Inferior parietal cortex (tissue), 1 donor: Measurements from ENCODE around the gene TRRAP.

Experiments used
- DNase-seq: peaks from one replicate; pipeline ENCODE4 v3.0.0-alpha.2; 2016; ENCODE audit errors: extremely low spot score

TRRAP gene

DNA sequence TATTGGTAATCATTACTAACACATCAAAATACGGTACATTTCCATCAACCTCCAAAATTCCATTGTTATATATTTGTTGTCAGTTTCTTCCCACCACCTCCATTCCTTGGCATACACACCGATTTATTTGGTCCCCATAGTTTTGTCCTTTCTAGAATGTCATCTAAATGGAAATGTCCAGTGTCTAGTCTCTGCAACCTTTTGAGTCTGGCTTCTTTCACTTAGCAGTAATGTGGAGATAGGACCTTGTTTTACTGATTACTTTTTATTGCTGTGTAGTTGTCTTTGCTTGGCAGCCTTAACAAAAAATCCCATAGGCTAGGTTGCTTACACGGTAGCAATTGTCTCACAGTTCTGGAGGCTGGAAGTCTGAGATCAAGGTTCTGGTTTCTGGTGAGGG, 22.5 kb downstream of the TRRAP start:
- no peak for DNase-seq

DNA sequence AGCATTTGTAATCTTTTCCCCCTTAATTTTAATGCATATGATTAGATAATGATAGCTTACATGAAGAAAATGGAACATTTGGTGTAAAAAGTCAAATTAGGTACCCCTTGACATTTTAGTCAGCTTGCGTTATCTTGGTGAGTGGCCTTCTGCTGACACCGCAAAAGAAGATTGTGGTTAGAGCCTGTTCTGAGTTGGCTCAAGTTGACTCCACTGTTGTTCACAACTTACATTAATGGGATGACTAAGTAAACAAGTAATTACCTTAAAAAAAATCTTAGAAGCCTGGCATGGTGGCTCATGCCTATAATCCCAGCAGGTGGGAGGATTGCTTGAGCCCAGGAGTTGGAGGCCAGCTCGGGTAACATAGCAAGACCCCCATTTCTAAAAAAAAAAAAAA, 24.2 kb downstream of the TRRAP start:
- no peak for DNase-seq

DNA sequence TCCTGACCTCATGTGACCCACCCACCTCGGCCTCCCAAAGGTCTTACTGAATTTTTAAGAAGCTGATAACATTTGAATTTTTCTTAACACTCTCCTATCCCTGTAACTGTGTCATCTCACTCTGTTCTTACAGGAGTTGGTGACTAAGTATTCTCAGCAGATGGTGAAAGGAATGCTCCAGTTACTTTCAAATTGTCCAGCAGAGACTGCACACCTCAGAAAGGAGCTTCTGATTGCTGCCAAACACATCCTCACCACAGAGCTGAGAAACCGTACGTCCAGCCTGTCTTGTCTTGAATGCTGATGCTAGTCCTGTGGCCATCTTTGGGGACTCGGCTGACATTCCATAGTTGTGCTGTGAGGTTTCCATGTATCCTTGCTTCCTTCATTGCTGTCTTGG, 24.9 kb downstream of the TRRAP start:
- DNase-seq, result no peak

DNA sequence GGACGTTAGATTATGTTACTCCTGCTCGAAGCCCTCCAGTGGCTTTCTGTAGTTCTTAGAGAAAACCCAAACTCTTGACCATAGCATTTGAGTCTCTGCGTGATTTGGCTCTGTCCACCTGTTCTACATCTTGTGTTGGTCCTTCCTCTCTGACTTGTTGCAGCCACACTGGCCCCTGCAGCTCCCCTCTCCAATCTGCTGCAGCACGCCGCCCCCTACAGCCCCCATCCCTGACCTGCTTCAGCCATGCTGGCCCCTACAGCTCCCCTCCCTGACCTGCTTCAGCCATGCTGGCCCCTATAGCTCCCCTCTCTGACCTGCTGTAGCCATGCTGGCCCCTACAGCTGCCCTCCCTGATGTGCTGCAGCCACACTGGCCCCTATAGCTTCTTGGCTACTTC, 29.2 kb downstream of the TRRAP start:
- DNase-seq, result no peak

DNA sequence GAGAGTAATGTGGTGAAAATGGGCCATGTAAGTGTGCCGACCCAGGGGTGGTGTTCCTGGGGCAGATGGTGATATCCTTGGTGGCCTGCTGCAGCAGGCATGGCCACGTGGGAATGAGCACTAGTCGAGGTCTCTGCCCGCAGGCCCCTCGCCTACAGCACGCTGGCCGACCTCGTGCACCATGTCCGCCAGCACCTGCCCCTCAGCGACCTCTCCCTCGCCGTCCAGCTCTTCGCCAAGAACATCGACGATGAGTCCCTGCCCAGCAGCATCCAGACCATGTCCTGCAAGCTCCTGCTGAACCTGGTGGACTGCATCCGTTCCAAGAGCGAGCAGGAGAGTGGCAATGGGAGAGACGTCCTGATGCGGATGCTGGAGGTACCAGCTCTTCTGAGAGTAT, 30.3 kb downstream of the TRRAP start:
- no peak for DNase-seq

DNA sequence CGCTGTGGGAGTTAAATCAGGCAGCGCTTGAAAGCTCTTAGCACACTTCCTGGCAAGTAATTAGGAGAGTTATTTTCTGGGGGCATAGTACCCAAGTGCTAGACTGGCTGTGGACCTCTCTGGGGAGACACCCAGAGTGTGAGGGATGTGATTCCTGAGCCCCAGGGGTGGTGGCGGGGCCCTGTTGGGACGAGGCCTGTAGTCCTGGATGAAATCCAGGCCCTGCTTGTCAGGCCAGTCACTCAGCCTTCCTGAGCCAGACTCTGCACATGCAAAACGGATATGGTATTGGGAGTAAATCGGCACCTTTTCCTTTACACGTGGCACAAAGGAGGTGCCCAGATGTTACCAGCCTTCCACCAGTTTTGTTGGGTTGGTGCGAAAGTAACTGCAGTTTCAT, 31.2 kb downstream of the TRRAP start:
- DNase-seq, result no peak

DNA sequence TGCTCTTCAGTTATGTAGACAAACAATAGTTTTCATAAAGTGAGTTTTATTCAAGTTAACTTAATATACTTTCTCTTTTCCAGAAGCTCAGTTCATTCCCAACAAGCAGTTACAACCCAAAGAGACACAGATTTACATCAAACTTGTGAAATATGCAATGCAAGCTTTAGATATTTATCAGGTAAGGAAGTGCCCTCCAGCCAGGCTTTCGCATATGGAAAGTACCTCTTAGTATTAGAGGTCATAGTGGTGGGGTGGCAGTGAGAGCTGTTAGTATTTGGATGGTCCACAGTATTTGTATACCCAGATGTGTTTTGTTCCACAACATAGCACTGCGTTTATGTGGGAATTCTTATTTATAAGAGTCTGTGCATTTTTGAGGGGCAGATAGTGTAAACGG, 32.1 kb downstream of the TRRAP start:
- DNase-seq, result no peak

DNA sequence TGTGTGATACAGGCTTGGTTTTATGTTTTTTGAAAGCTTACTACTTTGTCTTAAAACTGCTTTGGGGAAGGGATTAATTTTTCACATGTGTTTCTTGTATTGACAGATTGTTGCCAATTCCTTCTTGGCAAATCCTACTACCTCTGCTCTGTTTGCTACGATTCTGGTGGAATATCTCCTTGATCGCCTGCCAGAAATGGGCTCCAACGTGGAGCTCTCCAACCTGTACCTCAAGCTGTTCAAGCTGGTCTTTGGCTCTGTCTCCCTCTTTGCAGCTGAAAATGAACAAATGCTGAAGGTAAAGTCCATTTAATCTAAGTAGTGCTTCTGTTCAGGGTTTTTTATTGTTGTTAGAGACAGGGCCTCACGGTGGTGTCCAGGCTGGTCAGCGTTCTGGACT, 33.6 kb downstream of the TRRAP start:
- peak; percentile 17 for DNase-seq

DNA sequence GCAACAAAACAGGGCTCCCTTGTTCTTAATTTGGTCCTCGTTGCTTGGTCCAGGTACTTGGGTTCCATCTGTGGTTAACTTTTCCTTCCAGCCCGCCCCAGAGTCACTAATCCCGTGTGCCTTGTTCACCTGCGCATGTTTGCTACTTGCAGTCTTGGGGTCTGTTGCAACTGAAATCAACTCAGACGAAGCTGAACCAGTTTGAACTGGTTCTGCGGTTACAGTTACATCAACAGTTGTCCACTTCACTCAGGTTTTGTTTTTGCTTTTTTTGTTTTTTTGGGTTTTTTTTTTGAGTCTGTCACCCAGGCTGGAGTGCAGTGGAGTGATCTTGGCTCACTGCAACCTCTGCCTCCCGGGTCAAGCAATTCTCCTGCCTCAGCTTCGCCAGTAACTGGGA, 34.7 kb downstream of the TRRAP start:
- DNase-seq, result no peak

DNA sequence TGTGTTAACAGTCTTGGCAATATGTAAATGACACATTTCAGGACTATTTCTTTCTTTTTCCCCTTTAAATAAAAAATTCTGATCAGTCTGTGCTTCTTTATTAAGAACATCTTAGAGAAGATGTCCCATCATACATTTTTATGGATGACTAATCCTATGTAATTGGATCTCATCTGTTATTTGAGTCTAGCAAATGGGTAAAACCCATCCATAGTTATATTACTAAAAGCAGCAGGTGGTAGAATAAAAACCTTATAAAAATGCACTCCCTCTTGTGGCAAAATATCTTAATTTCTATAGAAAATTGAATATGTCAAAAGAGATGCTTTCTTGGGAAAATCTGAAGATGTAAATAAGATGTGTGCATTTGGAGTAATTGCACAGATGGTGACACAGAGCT, 35.3 kb downstream of the TRRAP start:
- DNase-seq, result no peak

DNA sequence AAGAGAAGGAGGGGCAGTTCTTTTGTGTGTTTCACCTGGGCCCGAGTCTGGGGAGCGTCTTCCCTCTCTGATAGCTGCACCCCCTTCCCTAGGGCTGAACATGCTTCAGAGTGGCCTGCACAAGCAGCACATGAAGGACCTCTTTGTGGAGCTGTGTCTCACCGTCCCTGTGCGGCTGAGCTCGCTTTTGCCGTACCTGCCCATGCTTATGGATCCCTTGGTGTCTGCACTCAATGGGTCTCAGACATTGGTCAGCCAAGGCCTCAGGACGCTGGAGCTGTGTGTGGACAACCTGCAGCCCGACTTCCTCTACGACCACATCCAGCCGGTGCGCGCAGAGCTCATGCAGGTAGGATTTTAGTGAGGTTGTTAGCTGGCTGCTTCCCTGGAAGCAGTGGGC, 39.0 kb downstream of the TRRAP start:
- no peak for DNase-seq

DNA sequence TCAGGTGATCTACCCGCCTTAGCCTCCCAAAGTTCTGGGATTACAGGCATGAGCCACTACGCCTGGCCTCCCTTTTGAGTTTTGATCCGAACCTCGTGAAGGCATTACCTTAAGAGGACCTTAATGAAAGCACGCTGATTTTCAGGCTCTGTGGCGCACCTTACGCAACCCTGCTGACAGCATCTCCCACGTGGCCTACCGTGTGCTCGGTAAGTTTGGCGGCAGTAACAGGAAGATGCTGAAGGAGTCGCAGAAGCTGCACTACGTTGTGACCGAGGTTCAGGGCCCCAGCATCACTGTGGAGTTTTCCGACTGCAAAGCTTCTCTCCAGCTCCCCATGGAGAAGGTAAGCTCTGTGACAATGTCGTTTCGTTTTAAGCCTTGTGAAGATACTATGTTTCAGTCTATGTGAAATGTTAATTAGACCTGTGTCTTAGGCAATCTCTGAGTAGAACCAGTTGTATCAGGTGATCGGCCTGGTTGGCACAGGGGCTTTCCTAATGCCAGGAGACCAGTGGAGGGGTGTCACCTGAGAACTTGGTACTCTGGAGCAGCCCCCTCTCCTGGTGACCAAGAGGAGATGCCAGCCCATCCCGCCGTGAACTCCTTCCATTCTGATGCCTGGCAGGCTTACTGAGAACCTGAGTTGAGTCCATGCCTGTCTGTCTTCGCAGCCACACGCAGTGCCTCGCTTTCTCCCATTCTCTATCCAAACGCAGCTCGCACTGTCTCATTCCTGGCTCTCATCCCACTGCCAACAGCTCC, 43.5 kb downstream of the TRRAP start:
- no peak for DNase-seq

DNA sequence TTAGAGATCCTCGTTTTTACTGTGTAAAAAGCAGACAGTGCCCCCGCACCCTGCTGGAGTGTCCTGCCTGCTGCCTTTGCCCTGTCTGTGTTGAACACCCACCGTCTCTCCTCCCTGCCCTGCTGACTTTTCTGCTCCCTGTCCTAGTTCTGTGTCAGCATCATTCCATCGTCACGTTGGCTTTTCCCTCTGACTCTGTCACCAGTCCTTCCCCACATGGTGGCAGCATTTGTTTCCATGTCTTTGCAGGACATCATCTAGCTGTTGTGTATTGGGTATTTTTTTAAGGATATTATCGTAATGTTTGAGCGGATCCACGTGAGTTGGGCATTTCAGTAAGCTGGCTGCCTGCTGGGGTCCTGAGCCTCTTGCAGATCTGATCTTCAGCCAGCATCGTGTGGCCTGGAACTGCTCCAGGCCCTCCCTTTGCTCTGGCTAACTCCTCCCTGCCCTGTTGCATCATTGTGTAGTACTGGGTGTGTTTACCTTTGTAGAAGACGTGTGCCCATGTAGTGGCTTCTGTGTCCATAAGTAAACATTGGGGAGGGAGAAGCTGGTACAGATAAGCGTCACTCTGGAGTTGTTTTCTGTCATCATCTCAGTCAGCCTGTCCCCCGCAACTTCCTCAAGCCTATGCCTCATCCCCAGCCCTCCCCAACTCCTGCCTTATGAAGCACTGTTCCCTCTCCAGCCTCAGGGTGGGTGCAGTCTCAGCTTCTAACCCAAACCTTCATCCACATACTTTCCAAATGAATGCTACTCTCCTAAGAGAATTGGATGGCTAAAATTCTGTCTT, 44.3 kb downstream of the TRRAP start:
- DNase-seq, result peak; percentile 39

DNA sequence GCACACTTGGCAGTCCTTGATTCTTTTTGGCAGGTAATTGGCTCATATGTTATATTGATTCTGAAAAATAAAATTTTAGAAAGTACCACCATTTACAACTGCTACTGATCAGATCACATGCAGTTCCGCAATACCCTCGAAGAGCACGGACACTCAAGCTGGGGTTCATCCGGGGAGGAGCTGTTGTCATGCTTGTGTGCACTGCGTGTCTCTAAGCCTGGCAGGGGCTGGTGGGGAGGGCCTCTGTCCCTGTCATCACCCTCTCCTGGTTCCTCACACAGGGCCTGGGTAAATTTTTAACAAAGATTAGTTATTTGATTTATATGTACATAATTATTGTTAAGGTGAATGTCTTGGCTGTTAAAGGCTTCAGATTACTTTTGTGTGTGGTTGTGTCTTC, 45.2 kb downstream of the TRRAP start:
- no peak for DNase-seq

DNA sequence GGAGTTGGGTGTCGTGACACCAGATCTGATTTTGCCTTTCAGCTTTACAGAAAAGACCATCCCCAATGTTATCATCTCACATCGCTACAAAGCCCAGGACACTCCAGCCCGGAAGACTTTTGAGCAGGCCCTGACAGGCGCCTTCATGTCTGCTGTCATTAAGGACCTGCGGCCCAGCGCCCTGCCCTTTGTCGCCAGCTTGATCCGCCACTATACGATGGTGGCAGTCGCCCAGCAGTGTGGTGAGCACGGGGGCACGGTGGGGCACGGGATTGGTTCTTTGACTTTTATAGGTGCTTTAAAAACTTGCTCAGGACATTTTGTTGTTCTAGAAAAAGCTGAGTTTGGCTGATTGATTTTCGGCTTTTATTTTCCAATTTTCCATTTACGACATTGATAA, 48.8 kb downstream of the TRRAP start:
- no peak for DNase-seq

DNA sequence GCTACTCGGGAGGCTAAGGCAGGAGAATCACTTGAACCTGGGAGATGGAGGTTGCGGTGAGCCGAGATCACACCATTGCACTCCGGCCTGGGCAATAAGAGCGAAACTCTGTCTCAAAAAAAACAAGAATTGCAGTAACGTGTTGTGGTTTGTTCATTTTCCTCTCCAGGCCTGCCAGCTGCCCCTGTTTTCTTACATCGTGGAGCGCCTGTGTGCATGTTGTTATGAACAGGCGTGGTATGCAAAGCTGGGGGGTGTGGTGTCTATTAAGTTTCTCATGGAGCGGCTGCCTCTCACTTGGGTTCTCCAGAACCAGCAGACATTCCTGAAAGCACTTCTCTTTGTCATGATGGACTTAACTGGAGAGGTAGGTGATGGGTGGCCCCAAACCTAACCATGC, 52.1 kb downstream of the TRRAP start:
- no peak for DNase-seq

DNA sequence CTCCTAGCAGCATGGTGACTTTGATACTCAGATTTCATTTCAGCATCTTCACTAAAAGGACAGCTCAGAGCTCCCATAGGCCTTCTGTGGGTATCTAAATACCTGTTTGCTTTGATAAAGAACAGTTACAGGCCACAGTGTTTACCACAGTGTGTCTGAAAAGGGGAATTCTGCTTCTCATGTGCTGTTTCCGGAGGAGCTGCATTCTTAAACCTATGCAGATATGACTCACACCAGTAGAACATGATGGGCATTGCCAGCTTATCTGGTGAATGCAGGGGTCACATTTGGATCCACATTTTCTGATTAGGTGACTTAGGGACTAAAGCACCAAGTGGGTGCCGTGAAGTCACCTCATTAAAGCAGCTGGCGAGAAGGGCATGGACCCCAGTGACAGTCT, 52.6 kb downstream of the TRRAP start:
- DNase-seq, result no peak

DNA sequence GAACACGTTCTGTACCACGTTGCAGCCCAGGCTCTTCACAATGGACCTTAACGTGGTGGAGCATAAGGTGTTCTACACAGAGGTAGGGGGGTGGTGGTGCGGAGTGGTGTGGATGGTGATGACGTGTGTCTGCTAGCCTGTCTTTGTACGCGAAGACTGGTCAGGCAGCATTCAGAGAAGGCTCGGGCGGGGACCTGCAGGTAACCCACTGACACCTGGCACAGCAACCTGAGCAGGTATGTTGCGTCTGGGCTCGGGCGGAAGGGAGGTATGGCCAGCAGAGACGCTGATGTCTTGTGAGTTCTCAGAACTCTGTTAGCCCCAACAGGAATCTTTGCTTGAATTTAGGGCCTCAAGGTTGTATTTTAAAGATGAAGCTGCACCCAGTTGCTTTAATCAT, 55.0 kb downstream of the TRRAP start:
- DNase-seq, result no peak

DNA sequence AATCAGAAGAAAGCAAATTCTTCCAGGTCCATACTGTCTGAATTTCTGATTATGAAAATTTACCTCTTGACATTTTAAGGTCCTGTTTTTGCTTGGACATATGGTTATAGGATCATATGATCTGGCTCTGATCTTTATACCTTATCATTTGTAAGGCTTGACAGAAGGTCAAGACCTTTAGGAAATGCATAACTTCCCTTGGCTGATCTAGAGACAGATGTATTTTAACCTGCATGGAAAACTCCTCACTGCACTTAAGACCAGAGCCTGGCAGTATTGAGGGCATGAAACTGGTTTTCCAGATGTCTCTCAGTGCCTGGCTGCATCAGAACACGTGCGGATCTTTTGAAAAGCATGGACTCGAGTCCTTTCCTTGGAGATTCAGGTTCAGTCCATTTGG, 55.9 kb downstream of the TRRAP start:
- no peak for DNase-seq

DNA sequence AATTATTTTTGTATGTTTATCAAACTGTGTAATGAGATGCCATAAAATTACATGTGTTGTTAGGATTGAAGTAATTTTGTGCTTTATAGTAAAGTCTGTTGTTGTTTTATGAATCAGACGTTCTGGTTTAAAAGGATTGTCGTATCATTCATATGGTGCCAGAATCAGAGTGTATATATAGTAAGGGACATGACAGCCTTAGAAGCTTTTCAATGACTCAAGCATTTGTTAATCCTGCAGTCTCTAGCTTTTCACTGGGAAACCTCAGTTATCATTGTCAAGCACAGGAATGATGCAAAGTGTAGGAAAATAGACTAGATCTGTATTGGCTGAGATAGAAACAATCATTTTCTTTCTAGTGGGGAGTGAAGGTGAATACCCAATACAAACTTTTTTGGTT, 57.5 kb downstream of the TRRAP start:
- DNase-seq, result peak; percentile 14

DNA sequence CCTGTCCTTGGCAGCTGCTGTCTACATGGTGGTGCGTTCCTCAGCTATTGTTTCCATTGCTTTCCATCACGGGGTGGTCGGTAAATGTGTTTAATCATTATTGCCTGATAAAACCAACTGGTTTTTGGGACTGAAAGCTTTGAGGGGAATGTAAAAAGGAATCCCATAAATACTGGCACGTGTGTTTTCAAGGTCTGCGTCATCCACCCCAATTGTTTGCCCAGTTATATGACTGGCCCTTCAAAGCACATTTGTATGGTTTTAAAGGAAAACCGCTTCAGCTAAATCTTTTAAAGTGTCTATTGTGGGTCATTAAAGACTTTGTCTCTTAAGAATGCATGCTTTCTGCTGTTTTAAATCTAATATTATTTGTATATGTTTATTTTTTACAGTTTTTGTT, 65.0 kb downstream of the TRRAP start:
- DNase-seq, result no peak

DNA sequence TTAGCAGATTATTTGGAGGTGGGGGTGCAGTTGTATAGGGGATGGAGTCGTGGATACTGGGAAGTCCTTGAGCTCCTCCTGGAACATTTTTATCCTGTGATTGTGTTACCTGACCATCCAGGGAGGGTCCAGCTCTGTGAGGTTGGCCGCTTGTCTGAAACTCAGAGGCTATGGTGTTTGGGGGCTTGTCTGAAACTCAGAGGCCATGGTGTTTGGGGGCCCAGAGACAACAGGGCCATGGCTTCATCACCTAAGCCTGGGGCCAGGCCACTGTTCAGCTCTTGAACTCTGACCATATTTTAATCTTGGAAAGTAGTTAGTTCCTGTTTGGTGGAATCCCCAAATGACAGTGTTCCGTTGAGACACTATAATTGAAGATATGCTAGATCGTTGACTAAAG, 66.1 kb downstream of the TRRAP start:
- DNase-seq, result no peak

DNA sequence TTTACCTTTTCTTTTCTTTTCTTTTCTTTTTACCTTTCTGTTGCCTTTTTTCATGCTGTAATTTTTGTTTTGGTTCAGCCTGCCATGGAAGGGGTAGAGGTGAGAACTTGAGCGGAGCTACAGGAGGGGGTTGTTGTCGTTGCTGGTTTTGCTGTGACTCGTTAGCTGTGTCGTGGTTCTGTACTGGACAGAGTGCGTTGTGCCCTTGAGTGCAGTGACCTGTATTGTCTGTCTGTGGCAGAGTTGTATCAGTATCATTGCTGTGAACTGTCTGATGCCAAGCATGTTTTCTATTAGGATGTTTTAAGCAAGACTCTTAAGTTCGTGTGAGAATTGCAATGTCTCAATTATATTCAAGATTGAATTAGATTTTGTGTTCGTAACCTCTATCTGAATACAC, 67.5 kb downstream of the TRRAP start:
- no peak for DNase-seq

DNA sequence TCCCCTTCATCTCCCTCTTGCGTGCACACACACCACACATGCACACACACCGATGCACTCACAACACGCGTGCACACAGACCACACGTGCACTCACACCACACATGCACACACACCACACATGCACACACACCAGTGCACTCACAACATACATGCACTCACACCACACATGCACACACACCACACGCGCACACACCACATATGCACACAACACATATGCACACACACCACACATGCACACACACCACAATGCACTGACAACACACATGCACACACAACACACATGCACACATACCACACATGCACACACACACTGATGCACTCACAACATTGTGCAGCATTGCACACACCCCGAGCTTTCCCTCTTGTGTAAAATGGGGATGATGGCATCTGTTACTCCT, 68.1 kb downstream of the TRRAP start:
- DNase-seq, result no peak
